Choroid plexus epithelial cell (primary cell): ENCODE measurements around the gene CACNA1D.
A peak's percentile ranks its signal among the peaks of the same experiment; 100 is the strongest.

Experiments used
- DNase-seq: peaks from one replicate; pipeline ENCODE4 v3.0.0-alpha.2; 2010; ENCODE audit warnings: low read depth
- H3K4me3 ChIP-seq: 2 replicates; pipeline ENCODE4 v1.5.1; 2011; ENCODE audit warnings: low read depth, mild to moderate bottlenecking, control low read depth, low read length, moderate library complexity
- CTCF ChIP-seq: conservative IDR thresholded peaks from 2 replicates; pipeline ENCODE4 v1.5.1; 2011; ENCODE audit warnings: low read depth, mild to moderate bottlenecking, control low read depth, inconsistent platforms, low read length, moderate library complexity

The CACNA1D gene

GRCh38 chr3:53665608-53666425 lies 171.4 kb downstream of the CACNA1D start:
- DNase-seq = no peak
- H3K4me3 ChIP-seq = no peak overlapping the region
- TF ChIP-seq CTCF = no peak

GRCh38 chr3:53668872-53669271 lies 174.5 kb downstream of the CACNA1D start:
- H3K4me3 ChIP-seq = no peak overlapping the region
- TF ChIP-seq CTCF = peak; percentile 61
- peak; percentile 26 for DNase-seq

GRCh38 chr3:53670721-53671120 lies 176.3 kb downstream of the CACNA1D start:
- TF ChIP-seq CTCF = no peak
- H3K4me3 ChIP-seq = no peak overlapping the region
- no peak for DNase-seq

- no peak for TF ChIP-seq CTCF
Observed at GRCh38 chr3:53671192-53671960, 177.0 kb downstream of the CACNA1D start.

GRCh38 chr3:53671961-53672299 lies 177.5 kb downstream of the CACNA1D start:
- DNase-seq = no peak
- no peak for TF ChIP-seq CTCF
- no peak overlapping the region for H3K4me3 ChIP-seq

More at GRCh38 chr3:53671192-53671960, 177.0 kb downstream of the CACNA1D start:
- no peak for DNase-seq
- H3K4me3 ChIP-seq = no peak overlapping the region

- DNase-seq = no peak
Observed at GRCh38 chr3:53672981-53673380, 178.6 kb downstream of the CACNA1D start.

More at GRCh38 chr3:53672981-53673380, 178.6 kb downstream of the CACNA1D start:
- H3K4me3 ChIP-seq = no peak overlapping the region
- TF ChIP-seq CTCF = no peak
